ENCODE results near the gene SERGEF. TPM values are rescaled to one million over a fixed set of nuclear protein-coding genes. Genes with fewer than 3 reads are reported as not detected.

The SERGEF gene
- total RNA-seq, 1 donor from 2014 or later = 17.6 TPM

- H3K9ac ChIP-seq (ENCODE audit: low read length) = no peak overlapping the region
- no peaks in the 10 kb centered on the region for H3K79me2 ChIP-seq (ENCODE audit: insufficient read depth, low read length)
- no peaks in the 10 kb centered on the region for H3K4me1 ChIP-seq (ENCODE audit: insufficient read depth, low read length)
- no peak overlapping the region for H3K4me3 ChIP-seq (ENCODE audit: insufficient read depth, low read depth, low read length)
- no peaks in the 10 kb centered on the region for H3K27me3 ChIP-seq (ENCODE audit: insufficient read depth, low read length)
- Mint-ChIP-seq H3K4me1 (ENCODE audit: low read depth, unreplicated experiment) (no peaks in the 10 kb centered on the region), H3K36me3 (ENCODE audit: low read depth, unreplicated experiment) (no peaks in the 10 kb centered on the region), H3K4me3 (ENCODE audit: unreplicated experiment) (no peak overlapping the region), H3K27ac (ENCODE audit: unreplicated experiment) (no peak overlapping the region), H3K9me3 (ENCODE audit: unreplicated experiment) (peaks cover 7% of the 10 kb centered on the region), H3K27me3 (ENCODE audit: low read depth, unreplicated experiment) (peaks cover 27% of the 10 kb centered on the region)
- no peak overlapping the region for H3K27ac ChIP-seq (ENCODE audit: low read depth, low read length)
- H2AFZ ChIP-seq (ENCODE audit: low read depth, low read length) = no peak overlapping the region
- FAIRE-seq (no peak), DNase-seq (ENCODE audit: low read depth) (no peak)
- no peak for TF ChIP-seq CTCF (IDR thresholded peaks at IDR 0.05; ENCODE audit: insufficient read depth, low read depth, low read length)
- TF ChIP-seq EZH2 (IDR thresholded peaks at IDR 0.05; ENCODE audit: insufficient read depth, low read length) = no peak
- H4K20me1 ChIP-seq (ENCODE audit: insufficient read depth, low read length) = no peaks in the 10 kb centered on the region
- no peak overlapping the region for H3K4me2 ChIP-seq (ENCODE audit: low read length)
- no peaks in the 10 kb centered on the region for H3K9me3 ChIP-seq (ENCODE audit: insufficient read depth, low read depth, low read length)
- H3K36me3 ChIP-seq (ENCODE audit: insufficient read depth, low read length) = no peaks in the 10 kb centered on the region
Measured at GRCh38 chr11:17772704-17773600, 239.9 kb downstream of the SERGEF start.

- H3K79me2 ChIP-seq (ENCODE audit: insufficient read depth, low read length) = no peaks in the 10 kb centered on the region
- no peak overlapping the region for H3K9ac ChIP-seq (ENCODE audit: low read length)
- no peaks in the 10 kb centered on the region for H3K4me1 ChIP-seq (ENCODE audit: insufficient read depth, low read length)
- no peak overlapping the region for H3K4me3 ChIP-seq (ENCODE audit: insufficient read depth, low read depth, low read length)
- H3K4me2 ChIP-seq (ENCODE audit: low read length) = no peak overlapping the region
- Mint-ChIP-seq H3K27ac (ENCODE audit: unreplicated experiment) (no peak overlapping the region), H3K9me3 (ENCODE audit: unreplicated experiment) (peaks cover 5% of the 10 kb centered on the region), H3K36me3 (ENCODE audit: low read depth, unreplicated experiment) (no peaks in the 10 kb centered on the region), H3K4me3 (ENCODE audit: unreplicated experiment) (no peak overlapping the region), H3K4me1 (ENCODE audit: low read depth, unreplicated experiment) (no peaks in the 10 kb centered on the region), H3K27me3 (ENCODE audit: low read depth, unreplicated experiment) (peaks cover 21% of the 10 kb centered on the region)
- H4K20me1 ChIP-seq (ENCODE audit: insufficient read depth, low read length) = no peaks in the 10 kb centered on the region
- FAIRE-seq = no peak
- no peaks in the 10 kb centered on the region for H3K36me3 ChIP-seq (ENCODE audit: insufficient read depth, low read length)
- TF ChIP-seq CTCF (IDR thresholded peaks at IDR 0.05; ENCODE audit: insufficient read depth, low read depth, low read length) = no peak
- TF ChIP-seq EZH2 (IDR thresholded peaks at IDR 0.05; ENCODE audit: insufficient read depth, low read length) = no peak
- no peaks in the 10 kb centered on the region for H3K9me3 ChIP-seq (ENCODE audit: insufficient read depth, low read depth, low read length)
- no peak for DNase-seq (ENCODE audit: low read depth)
- H3K27ac ChIP-seq (ENCODE audit: low read depth, low read length) = no peak overlapping the region
- no peak overlapping the region for H2AFZ ChIP-seq (ENCODE audit: low read depth, low read length)
- no peaks in the 10 kb centered on the region for H3K27me3 ChIP-seq (ENCODE audit: insufficient read depth, low read length)
Measured at GRCh38 chr11:17771841-17772401, 240.9 kb downstream of the SERGEF start.

- Histone ChIP-seq H3K9me3 (ENCODE audit: insufficient read depth, low read depth, low read length) (no peaks in the 10 kb centered on the region), H3K4me3 (ENCODE audit: insufficient read depth, low read depth, low read length) (no peak overlapping the region), H3K4me1 (ENCODE audit: insufficient read depth, low read length) (no peaks in the 10 kb centered on the region), H3K27me3 (ENCODE audit: insufficient read depth, low read length) (no peaks in the 10 kb centered on the region), H3K36me3 (ENCODE audit: insufficient read depth, low read length) (no peaks in the 10 kb centered on the region), H3K9ac (ENCODE audit: low read length) (no peak overlapping the region), H2AFZ (ENCODE audit: low read depth, low read length) (no peak overlapping the region), H3K4me2 (ENCODE audit: low read length) (no peak overlapping the region), H4K20me1 (ENCODE audit: insufficient read depth, low read length) (no peaks in the 10 kb centered on the region), H3K79me2 (ENCODE audit: insufficient read depth, low read length) (no peaks in the 10 kb centered on the region), H3K27ac (ENCODE audit: low read depth, low read length) (no peak overlapping the region)
- Mint-ChIP-seq H3K4me1 (ENCODE audit: low read depth, unreplicated experiment) (no peaks in the 10 kb centered on the region), H3K36me3 (ENCODE audit: low read depth, unreplicated experiment) (no peaks in the 10 kb centered on the region), H3K9me3 (ENCODE audit: unreplicated experiment) (peaks cover 5% of the 10 kb centered on the region), H3K27ac (ENCODE audit: unreplicated experiment) (no peak overlapping the region), H3K27me3 (ENCODE audit: low read depth, unreplicated experiment) (peaks cover 19% of the 10 kb centered on the region), H3K4me3 (ENCODE audit: unreplicated experiment) (no peak overlapping the region)
- TF ChIP-seq EZH2 (IDR thresholded peaks at IDR 0.05; ENCODE audit: insufficient read depth, low read length) = no peak
- DNase-seq (ENCODE audit: low read depth) = no peak
- no peak for FAIRE-seq
Measured at GRCh38 chr11:17771415-17771814, 241.4 kb downstream of the SERGEF start.

Data from astrocyte (in vitro differentiated cells and primary cell).